ENCODE data around the gene MKRN2.

DNA sequence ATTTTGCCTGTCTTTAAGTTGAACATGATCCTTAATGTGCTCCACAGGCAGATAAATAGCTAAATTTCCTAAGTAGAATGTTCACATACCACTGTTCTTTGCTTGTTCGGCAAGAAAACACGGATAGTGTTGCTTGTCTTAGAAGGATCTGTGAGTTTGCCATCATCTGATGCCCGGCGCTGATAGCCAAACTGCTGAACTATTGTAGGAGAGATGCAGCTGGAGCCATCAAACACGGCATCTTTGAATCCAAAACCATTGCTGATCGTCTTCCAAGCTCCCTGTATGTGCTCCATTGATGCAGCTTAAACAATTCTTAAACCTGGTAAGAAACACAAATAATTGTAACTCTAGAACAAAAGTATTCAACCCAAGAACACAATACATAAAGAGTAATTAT is 61.5 kb downstream of the MKRN2 start:
- TF ChIP-seq POLR2AphosphoS5 (IDR thresholded peaks at IDR 0.05) = no peak
- TF ChIP-seq, protein P1, sequence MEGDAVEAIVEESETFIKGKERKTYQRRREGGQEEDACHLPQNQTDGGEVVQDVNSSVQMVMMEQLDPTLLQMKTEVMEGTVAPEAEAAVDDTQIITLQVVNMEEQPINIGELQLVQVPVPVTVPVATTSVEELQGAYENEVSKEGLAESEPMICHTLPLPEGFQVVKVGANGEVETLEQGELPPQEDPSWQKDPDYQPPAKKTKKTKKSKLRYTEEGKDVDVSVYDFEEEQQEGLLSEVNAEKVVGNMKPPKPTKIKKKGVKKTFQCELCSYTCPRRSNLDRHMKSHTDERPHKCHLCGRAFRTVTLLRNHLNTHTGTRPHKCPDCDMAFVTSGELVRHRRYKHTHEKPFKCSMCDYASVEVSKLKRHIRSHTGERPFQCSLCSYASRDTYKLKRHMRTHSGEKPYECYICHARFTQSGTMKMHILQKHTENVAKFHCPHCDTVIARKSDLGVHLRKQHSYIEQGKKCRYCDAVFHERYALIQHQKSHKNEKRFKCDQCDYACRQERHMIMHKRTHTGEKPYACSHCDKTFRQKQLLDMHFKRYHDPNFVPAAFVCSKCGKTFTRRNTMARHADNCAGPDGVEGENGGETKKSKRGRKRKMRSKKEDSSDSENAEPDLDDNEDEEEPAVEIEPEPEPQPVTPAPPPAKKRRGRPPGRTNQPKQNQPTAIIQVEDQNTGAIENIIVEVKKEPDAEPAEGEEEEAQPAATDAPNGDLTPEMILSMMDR (IDR thresholded peaks at IDR 0.05) = no peak
- TF ChIP-seq POLR2A (IDR thresholded peaks at IDR 0.05) = no peak
- no peak for TF ChIP-seq EP300 (IDR thresholded peaks at IDR 0.05)
